ENCODE results near the gene ELF2. TPM values are rescaled to one million over a fixed set of nuclear protein-coding genes. Genes with fewer than 3 reads are reported as not detected.

The ELF2 gene
- polyA plus RNA-seq, 1 experiment = 40.4 TPM

- no peak for DNase-seq (ENCODE audit: low read depth, low spot score)
- Histone ChIP-seq H3K27ac (ENCODE audit: low read depth, low read length) (no peak overlapping the region), H3K9me3 (ENCODE audit: control insufficient read depth, insufficient read depth, low read length) (no peaks in the 10 kb centered on the region), H3K4me3 (ENCODE audit: low read depth, low read length) (peak overlapping the region; percentile 99), H3K27me3 (ENCODE audit: control insufficient read depth, insufficient read depth, low read length) (no peaks in the 10 kb centered on the region)
- ChIA-PET POLR2A (no interaction called here), CTCF (interaction anchor here (0.6 to 3.6 kb wide), 3 partner anchors 13 to 312 kb away, joined by 4 to 20 read pairs (median 20); no protein-coding TSS in a partner anchor)
- no peak for TF ChIP-seq CTCF (IDR thresholded peaks at IDR 0.05; ENCODE audit: low read depth, low read length)
Observed at GRCh38 chr4:139084804-139085093, 92.3 kb downstream of the ELF2 start.

GRCh38 chr4:139083956-139084803, 92.8 kb downstream of the ELF2 start:
- ChIA-PET POLR2A (interaction anchor here (0.7 to 0.8 kb wide), 2 partner anchors 17 to 369 kb away, joined by 3 read pairs; no protein-coding TSS in a partner anchor), CTCF (interaction anchor here (0.6 to 3.6 kb wide), 3 partner anchors 54 to 313 kb away, joined by 4 to 20 read pairs (median 7); no protein-coding TSS in a partner anchor)
- no peaks in the 10 kb centered on the region for H3K27me3 ChIP-seq (ENCODE audit: control insufficient read depth, insufficient read depth, low read length)
- peak overlapping the region; percentile 99 for H3K4me3 ChIP-seq (ENCODE audit: low read depth, low read length)
- no peaks in the 10 kb centered on the region for H3K9me3 ChIP-seq (ENCODE audit: control insufficient read depth, insufficient read depth, low read length)
- DNase-seq (ENCODE audit: low read depth, low spot score) = peak; percentile 72
- peak; percentile 17; the same call in 1 of the 2 replicates for TF ChIP-seq CTCF (IDR thresholded peaks at IDR 0.05; ENCODE audit: low read depth, low read length)
- H3K27ac ChIP-seq (ENCODE audit: low read depth, low read length) = peak overlapping the region; percentile 93

GRCh38 chr4:139083607-139083955, 93.4 kb downstream of the ELF2 start:
- peak overlapping the region; percentile 93 for H3K27ac ChIP-seq (ENCODE audit: low read depth, low read length)
- ChIA-PET POLR2A (interaction anchor here (0.8 kb wide), 1 partner anchor 17 kb away, joined by 3 read pairs; no protein-coding TSS in a partner anchor), CTCF (interaction anchor here (0.6 kb wide), 1 partner anchor 95 kb away, joined by 7 read pairs; no protein-coding TSS in a partner anchor)
- peak; percentile 23 for TF ChIP-seq CTCF (IDR thresholded peaks at IDR 0.05; ENCODE audit: low read depth, low read length)
- DNase-seq (ENCODE audit: low read depth, low spot score) = peak; percentile 16
- H3K4me3 ChIP-seq (ENCODE audit: low read depth, low read length) = peak overlapping the region; percentile 99
- no peaks in the 10 kb centered on the region for H3K27me3 ChIP-seq (ENCODE audit: control insufficient read depth, insufficient read depth, low read length)
- H3K9me3 ChIP-seq (ENCODE audit: control insufficient read depth, insufficient read depth, low read length) = no peaks in the 10 kb centered on the region

- Histone ChIP-seq H3K9me3 (ENCODE audit: control insufficient read depth, insufficient read depth, low read length) (no peaks in the 10 kb centered on the region), H3K27me3 (ENCODE audit: control insufficient read depth, insufficient read depth, low read length) (no peaks in the 10 kb centered on the region), H3K4me3 (ENCODE audit: low read depth, low read length) (peak overlapping the region; percentile 99), H3K27ac (ENCODE audit: low read depth, low read length) (peak overlapping the region; percentile 93)
- peak; percentile 92 for DNase-seq (ENCODE audit: low read depth, low spot score)
- TF ChIP-seq CTCF (IDR thresholded peaks at IDR 0.05; ENCODE audit: low read depth, low read length) = no peak
- POLR2A ChIA-PET = interaction anchor here (0.6 to 1.1 kb wide), 4 partner anchors 38 to 94 kb away, joined by 3 to 13 read pairs (median 7); partner anchors contain the start of genes ELF2 and NOCT
- CTCF ChIA-PET = interaction anchor here (0.9 to 8.5 kb wide), 2 partner anchors 40 to 52 kb away, joined by 3 to 53 read pairs; no protein-coding TSS in a partner anchor
Observed at GRCh38 chr4:139082750-139083606, 94.0 kb downstream of the ELF2 start.
